ENCODE measurements around the gene OSBPL8. TPM values are rescaled to one million over a fixed set of nuclear protein-coding genes. Genes with fewer than 3 reads are reported as not detected.

The OSBPL8 gene
- total RNA-seq, 2 donors from 2014 or later: 23.1 to 41.2 TPM

- Histone ChIP-seq H3K9me3 (no peaks in the 10 kb centered on the region), H3K36me3 (replicated peaks in 1 of 2; ENCODE audit: insufficient read depth in 1 of 2, low read depth in 2 of 2) (no peaks in the 10 kb centered on the region), H3K27me3 (no peaks in the 10 kb centered on the region), H3K4me1 (peaks cover 13% of the 10 kb centered on the region), H3K4me3 (no peak overlapping the region), H3K27ac (no peak overlapping the region)
- intact Hi-C loops (cut with DNase I): no loop called here
- ATAC-seq: no peak
- 14 to 23% methylated on average over 3 of the region's 3 CpGs for WGBS, 2 donors
- no peak for DNase-seq
- TF ChIP-seq CTCF (IDR thresholded peaks at IDR 0.05) (no peak), POLR2A (IDR thresholded peaks at IDR 0.05) (no peak)
Observed at GRCh38 chr12:76568888-76569551, 9.4 kb upstream of the OSBPL8 start.

- TF ChIP-seq CTCF (IDR thresholded peaks at IDR 0.05) (no peak), POLR2A (IDR thresholded peaks at IDR 0.05) (no peak)
- no peak for ATAC-seq
- 75 to 81% methylated on average over 3 of the region's 3 CpGs for WGBS, 2 donors
Observed at GRCh38 chr12:76568130-76568529, 8.6 kb upstream of the OSBPL8 start.

GRCh38 chr12:76563061-76563460 is 3.5 kb upstream of the OSBPL8 start:
- no peak overlapping the region for H3K27ac ChIP-seq
- TF ChIP-seq CTCF (IDR thresholded peaks at IDR 0.05) (no peak), POLR2A (IDR thresholded peaks at IDR 0.05) (no peak)
- intact Hi-C loops (cut with DNase I): no loop called here
- no peak overlapping the region for H3K4me3 ChIP-seq
- 87 to 88% methylated on average over 2 of the region's 2 CpGs for WGBS, 2 donors
- H3K36me3 ChIP-seq (replicated peaks in 1 of 2; ENCODE audit: insufficient read depth in 1 of 2, low read depth in 2 of 2): no peaks in the 10 kb centered on the region
- no peaks in the 10 kb centered on the region for H3K27me3 ChIP-seq
- H3K4me1 ChIP-seq: peaks cover 6% of the 10 kb centered on the region
- ATAC-seq (no peak), DNase-seq (no peak)
- H3K9me3 ChIP-seq: no peaks in the 10 kb centered on the region

More at GRCh38 chr12:76568130-76568529, 8.6 kb upstream of the OSBPL8 start:
- Histone ChIP-seq H3K27me3 (no peaks in the 10 kb centered on the region), H3K4me3 (no peak overlapping the region), H3K27ac (no peak overlapping the region), H3K4me1 (peaks cover 13% of the 10 kb centered on the region), H3K9me3 (no peaks in the 10 kb centered on the region), H3K36me3 (replicated peaks in 1 of 2; ENCODE audit: insufficient read depth in 1 of 2, low read depth in 2 of 2) (no peaks in the 10 kb centered on the region)
- intact Hi-C loops (cut with DNase I): no loop called here
- DNase-seq: no peak

GRCh38 chr12:76562130-76562529 is 2.6 kb upstream of the OSBPL8 start:
- WGBS, 2 donors: 25 to 33% methylated on average over 3 of the region's 3 CpGs
- no peak for ATAC-seq

More at GRCh38 chr12:76562130-76562529, 2.6 kb upstream of the OSBPL8 start:
- H3K36me3 ChIP-seq (replicated peaks in 1 of 2; ENCODE audit: insufficient read depth in 1 of 2, low read depth in 2 of 2): no peaks in the 10 kb centered on the region
- no peak overlapping the region for H3K4me3 ChIP-seq
- no peaks in the 10 kb centered on the region for H3K9me3 ChIP-seq
- H3K27ac ChIP-seq: no peak overlapping the region
- DNase-seq: no peak
- no peaks in the 10 kb centered on the region for H3K27me3 ChIP-seq
- TF ChIP-seq POLR2A (IDR thresholded peaks at IDR 0.05) (no peak), CTCF (IDR thresholded peaks at IDR 0.05) (no peak)
- intact Hi-C loops (cut with DNase I): no loop called here
- peaks cover 15% of the 10 kb centered on the region for H3K4me1 ChIP-seq

All from body of pancreas (tissue), 4 donors.